GM23338 (cell line): ENCODE data around the gene ARRB1. TPM values are rescaled to one million over a fixed set of nuclear protein-coding genes. Genes with fewer than 3 reads are reported as not detected.

Source experiments
- ATAC-seq: fragments of 200-7000 bp; cut with Tn5 transposase; 3 replicates; pipeline ENCODE4 v1.9.1; 2020
- DNase-seq: peaks from one replicate; pipeline ENCODE4 v3.0.0-alpha.2; 2015; ENCODE audit warnings: low spot score
- H2AFZ ChIP-seq: fragments of 200-600 bp; sonication (generic); 2 replicates; pipeline ENCODE4 v1.8.0; 2016; ENCODE audit warnings: antibody characterized with exemption, mild to moderate bottlenecking, moderate library complexity
- H3F3A ChIP-seq: fragments of 200-600 bp; sonication (generic); replicated peaks from 2 replicates; pipeline ENCODE4 v1.8.0; 2017; ENCODE audit warnings: antibody characterized with exemption, mixed run types, low read depth
- H3K27ac ChIP-seq: fragments of 200-600 bp; sonication (generic); 2 replicates; pipeline ENCODE4 v1.6.1; 2016; ENCODE audit warnings: low read depth
- H3K27me3 ChIP-seq: fragments of 200-600 bp; sonication (generic); 2 replicates; pipeline ENCODE4 v1.8.0; 2016; ENCODE audit warnings: mild to moderate bottlenecking, mixed run types, moderate library complexity; ENCODE audit not compliant: insufficient read depth
- H3K36me3 ChIP-seq: fragments of 200-600 bp; sonication (generic); 2 replicates; pipeline ENCODE4 v1.8.0; 2016; ENCODE audit warnings: mild to moderate bottlenecking; ENCODE audit not compliant: insufficient read depth
- H3K4me1 ChIP-seq: fragments of 200-600 bp; sonication (generic); 2 replicates; pipeline ENCODE4 v1.8.0; 2016; ENCODE audit warnings: mild to moderate bottlenecking, moderate library complexity; ENCODE audit not compliant: insufficient read depth
- H3K4me2 ChIP-seq: fragments of 200-600 bp; sonication (generic); 2 replicates; pipeline ENCODE4 v1.7.1; 2017; ENCODE audit warnings: mixed run types
- H3K4me3 ChIP-seq: fragments of 200-600 bp; sonication (generic); 2 replicates; pipeline ENCODE4 v1.6.1; 2016; ENCODE audit warnings: mixed run types
- H3K79me2 ChIP-seq: fragments of 200-600 bp; sonication (generic); replicated peaks from 2 replicates; pipeline ENCODE4 v1.8.0; 2017; ENCODE audit warnings: mild to moderate bottlenecking; ENCODE audit not compliant: insufficient read depth
- H3K9me2 ChIP-seq: fragments of 200-600 bp; sonication (generic); 2 replicates; pipeline ENCODE4 v1.8.0; 2017; ENCODE audit not compliant: insufficient read depth
- H4K20me1 ChIP-seq: fragments of 200-600 bp; sonication (generic); replicated peaks from 2 replicates; pipeline ENCODE4 v1.8.0; 2017; ENCODE audit warnings: mild to moderate bottlenecking; ENCODE audit not compliant: insufficient read depth
- H3K27ac Mint-ChIP-seq: 2 replicates; pipeline ENCODE4 v1.8.0; 2020; ENCODE audit warnings: inconsistent platforms, mild to moderate bottlenecking, moderate library complexity, mixed read lengths
- H3K27me3 Mint-ChIP-seq: 3 replicates; pipeline ENCODE4 v1.8.0; 2022; ENCODE audit warnings: low read depth, mild to moderate bottlenecking, moderate library complexity, mixed read lengths, inconsistent platforms; ENCODE audit not compliant: insufficient read depth, poor library complexity
- H3K36me3 Mint-ChIP-seq: 3 replicates; pipeline ENCODE4 v1.8.0; 2021; ENCODE audit warnings: low read depth, mild to moderate bottlenecking, inconsistent platforms, moderate library complexity, mixed read lengths
- H3K4me1 Mint-ChIP-seq: 3 replicates; pipeline ENCODE4 v1.8.0; 2020; ENCODE audit warnings: mild to moderate bottlenecking, inconsistent platforms, mixed read lengths
- H3K4me3 Mint-ChIP-seq: 3 replicates; pipeline ENCODE4 v1.8.0; 2021; ENCODE audit warnings: moderate library complexity, mild to moderate bottlenecking, inconsistent platforms, mixed read lengths
- H3K9me3 Mint-ChIP-seq: 3 replicates; pipeline ENCODE4 v1.8.0; 2020; ENCODE audit warnings: moderate library complexity, mild to moderate bottlenecking, inconsistent platforms, mixed read lengths
- CREB1 ChIP-seq: fragments of 250-450 bp; sonication (Bioruptor Pico); IDR thresholded peaks from 2 replicates; pipeline ENCODE4 v1.5.0; 2020; ENCODE audit warnings: low read depth, mild to moderate bottlenecking, moderate library complexity
- CTCF ChIP-seq, 2 experiments: fragments of 200-600 bp in 1 of 2; sonication (generic) in 1 of 2; conservative IDR thresholded peaks; 2 replicates each; pipeline versions ENCODE4 v1.5.1 to v1.6.1; 2016 to 2017; ENCODE audit warnings: antibody characterized with exemption in 2 of 2, low read depth in 2 of 2, mild to moderate bottlenecking in 2 of 2, moderate library complexity in 1 of 2
- ETS1 ChIP-seq: IDR thresholded peaks from 2 replicates; pipeline ENCODE4 v1.6.1; 2016; ENCODE audit warnings: antibody characterized with exemption
- EZH2 ChIP-seq: fragments of 200-600 bp; sonication (generic); IDR thresholded peaks from one replicate; pipeline ENCODE4 v1.8.0; 2017; ENCODE audit warnings: antibody characterized with exemption, mild to moderate bottlenecking, low read depth; ENCODE audit not compliant: unreplicated experiment
- EZH2phosphoT487 ChIP-seq: fragments of 200-600 bp; sonication (generic); IDR thresholded peaks from one replicate; pipeline ENCODE4 v1.8.1; 2018; ENCODE audit warnings: antibody characterized with exemption; ENCODE audit not compliant: unreplicated experiment
- JUNB ChIP-seq: IDR thresholded peaks from one replicate; pipeline ENCODE4 v1.6.1; 2016; ENCODE audit warnings: antibody characterized with exemption; ENCODE audit not compliant: unreplicated experiment
- NANOG ChIP-seq: IDR thresholded peaks from 2 replicates; pipeline ENCODE4 v1.6.1; 2016; ENCODE audit warnings: antibody characterized with exemption, borderline replicate concordance
- POLR2AphosphoS5 ChIP-seq: IDR thresholded peaks from 2 replicates; pipeline ENCODE4 v1.6.1; 2016; ENCODE audit warnings: antibody characterized with exemption, low read depth
- REST ChIP-seq: IDR thresholded peaks from one replicate; pipeline ENCODE4 v1.6.1; 2018; ENCODE audit warnings: antibody characterized with exemption; ENCODE audit not compliant: unreplicated experiment
- STAT1 ChIP-seq: IDR thresholded peaks from one replicate; pipeline ENCODE4 v1.6.1; 2016; ENCODE audit warnings: antibody characterized with exemption; ENCODE audit not compliant: unreplicated experiment
- ZNF114 ChIP-seq: fragments of 250-450 bp; sonication (Bioruptor Pico); IDR thresholded peaks from 2 replicates; pipeline ENCODE4 v1.5.0; 2020; ENCODE audit warnings: mild to moderate bottlenecking, moderate library complexity
- ZNF331 ChIP-seq: fragments of 250-450 bp; sonication (Bioruptor Pico); IDR thresholded peaks from 2 replicates; pipeline ENCODE4 v1.5.0; 2020; ENCODE audit warnings: low read depth, mild to moderate bottlenecking, moderate library complexity
- ZNF462 ChIP-seq: fragments of 250-450 bp; sonication (Bioruptor Pico); IDR thresholded peaks from 2 replicates; pipeline ENCODE4 v1.5.0; 2020; ENCODE audit warnings: mild to moderate bottlenecking, moderate library complexity
- polyA plus RNA-seq: library from polyadenylated mRNA; unstranded; fragments of >200 nt; fragmentation: Nextera tagmentation; extraction: Ambion mirVana; gene quantifications from 2 replicates; pipeline ENCODE4 v1.2.1, GENCODE V29; 2016
- total RNA-seq: library from RNA; depleted of rRNA; stranded (reverse); fragments of >200 nt; shearing (Covaris generic); gene quantifications from 2 replicates; pipeline ENCODE4 v1.2.3, GENCODE V29; 2014

The ARRB1 gene
- total and polyA plus RNA-seq, 2 experiments from 2014 or later = 6.3 to 11.1 TPM

GRCh38 chr11:75371949-75372876 lies 20.8 kb upstream of the ARRB1 start:
- Mint-ChIP-seq H3K27ac (no peak overlapping the region), H3K36me3 (no peaks in the 10 kb centered on the region; the same call in 2 of the 3 replicates), H3K27me3 (peaks cover 5% of the 10 kb centered on the region), H3K4me1 (peaks cover 4% of the 10 kb centered on the region; the same call in 2 of the 3 replicates), H3K4me3 (no peak overlapping the region), H3K9me3 (no peaks in the 10 kb centered on the region; the same call in 2 of the 3 replicates)
- no peak overlapping the region for H3K4me3 ChIP-seq
- no peak for TF ChIP-seq EZH2
- no peak for TF ChIP-seq ZNF114 (CRISPR knock-in tag)
- no peak for TF ChIP-seq ZNF331
- no peak for TF ChIP-seq ETS1
- no peak for TF ChIP-seq ZNF462 (CRISPR knock-in tag)
- no peak for TF ChIP-seq EZH2phosphoT487
- no peak for TF ChIP-seq NANOG
- no peak for TF ChIP-seq REST
- TF ChIP-seq CTCF (conservative IDR thresholded peaks at IDR 0.05; ENCODE audit: low read depth in 2 of 2) = no peak
- no peak for TF ChIP-seq JUNB
- TF ChIP-seq CREB1 = no peak
- no peak for TF ChIP-seq POLR2AphosphoS5
- TF ChIP-seq STAT1 = no peak
- DNase-seq = no peak
- no peaks in the 10 kb centered on the region for H4K20me1 ChIP-seq
- H3K27me3 ChIP-seq = no peaks in the 10 kb centered on the region
- H3K79me2 ChIP-seq = no peaks in the 10 kb centered on the region
- no peak overlapping the region for H3K4me2 ChIP-seq
- H3K4me1 ChIP-seq = no peaks in the 10 kb centered on the region
- H3K27ac ChIP-seq = no peak overlapping the region
- no peak for ATAC-seq
- no peak overlapping the region for H2AFZ ChIP-seq
- no peaks in the 10 kb centered on the region for H3F3A ChIP-seq
- H3K36me3 ChIP-seq = no peaks in the 10 kb centered on the region
- no peaks in the 10 kb centered on the region for H3K9me2 ChIP-seq
